Measurements from ENCODE around the gene OXCT1. TPM values are rescaled to one million over a fixed set of nuclear protein-coding genes. Genes with fewer than 3 reads are reported as not detected.
"Not testable (repeated sequence)": the region's sequence is repeated elsewhere in the genome, so short reads cannot be mapped to it uniquely, and the experiment has no call there.

OXCT1 gene
- total and polyA plus RNA-seq, 2 of the 13 experiments (the other 11 are each of a cell fraction or from before 2014, with no cell fraction given): 0.92 to 4.7 TPM

DNA sequence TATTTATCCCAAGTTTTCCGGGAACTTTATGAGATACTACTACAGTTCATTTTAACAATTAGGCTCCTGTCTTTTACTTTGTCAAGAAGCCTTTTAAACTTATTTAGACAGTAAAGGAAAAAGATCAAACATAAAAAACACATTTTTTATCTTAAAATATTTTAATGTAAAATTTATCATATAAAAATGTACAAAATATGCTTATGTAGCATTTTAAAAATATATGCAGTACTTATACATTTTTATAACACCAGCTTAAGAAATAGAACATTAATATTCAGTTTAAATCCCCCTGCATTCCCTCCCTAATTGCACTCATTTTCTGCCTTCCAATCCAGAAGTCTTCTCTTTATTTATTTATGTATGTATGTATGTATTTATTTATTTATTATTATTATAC, 24.5 kb downstream of the OXCT1 start:
- POLR2A ChIA-PET; H3K9me3 ChIP-seq (ENCODE audit: low read length); H3K79me2 ChIP-seq (ENCODE audit: insufficient read depth, low read length); H3K4me2 ChIP-seq (ENCODE audit: low read depth, low read length); FAIRE-seq; H3K27ac ChIP-seq (ENCODE audit: extremely low read length, insufficient read depth, low read length); H3K4me3 ChIP-seq (replicated peaks in 1 of 3; ENCODE audit: insufficient read depth in 1 of 3, low read depth in 2 of 3, low read length in 3 of 3); H3K27me3 ChIP-seq (ENCODE audit: control insufficient read depth in 1 of 2, insufficient read depth in 2 of 2, low read length in 2 of 2); DNase-seq (ENCODE audit: low spot score); H3K36me3 ChIP-seq (replicated peaks in 1 of 2; ENCODE audit: control insufficient read depth in 1 of 2, insufficient read depth in 2 of 2, low read length in 2 of 2); H4K20me1 ChIP-seq (ENCODE audit: insufficient read depth, low read length); ATAC-seq; BruUV-seq (replicated peaks); CTCF ChIA-PET (ENCODE audit: low intra/inter-chr PET ratio, low total read pairs); intact Hi-C loops (cut with micrococcal nuclease; ENCODE audit: unreplicated experiment); H3K9ac ChIP-seq (ENCODE audit: insufficient read depth, low read depth, low read length); H2AFZ ChIP-seq (ENCODE audit: low read length); H3K4me1 ChIP-seq (ENCODE audit: insufficient read depth, low read length): not testable (repeated sequence)
- in situ Hi-C loops (cut with HindIII; ENCODE audit: extremely low pct_ligation_motif_present, low pct_unique_long_range_greater_than_20kb): loop anchor here (25.0 kb wide), 2 partner anchors 133 to 583 kb away; no protein-coding TSS in a partner anchor
- TF ChIP-seq MAFK (conservative IDR thresholded peaks at IDR 0.05 in 1 of 2, IDR thresholded peaks at IDR 0.05 in 1 of 2; ENCODE audit: low read length in 2 of 2): peak in 1 of 2 experiments; percentile 59; a peak in 2 of 4 replicates
- WGBS (ENCODE audit: low lambda C conversion rate): 52% methylated on average over 1 of the region's 1 CpG

DNA sequence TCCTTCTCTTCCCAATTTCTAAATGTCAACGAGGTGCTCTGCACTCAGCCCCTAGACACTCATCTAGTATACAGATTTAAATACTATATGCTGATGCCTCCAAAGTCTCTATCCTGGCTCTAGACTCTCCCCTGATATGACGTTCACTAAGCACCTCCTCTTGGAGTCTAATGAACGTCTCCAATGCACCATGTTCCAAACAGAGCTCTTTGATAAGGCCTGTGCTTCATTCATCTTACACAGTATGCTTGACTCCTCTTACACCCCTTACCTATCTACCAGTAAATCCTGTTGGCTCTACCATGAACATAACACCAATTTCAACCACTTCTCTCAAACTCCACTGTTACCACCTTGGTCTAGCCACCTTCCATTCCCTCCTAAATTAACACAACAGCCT, 25.7 kb downstream of the OXCT1 start:
- ChIA-PET POLR2A (no interaction called here), CTCF (ENCODE audit: low intra/inter-chr PET ratio, low total read pairs) (interaction anchor here (0.9 to 2.6 kb wide), 2 partner anchors 574 to 940 kb away, joined by 3 to 14 read pairs; no protein-coding TSS in a partner anchor)
- BruUV-seq (replicated peaks): no TSS peak
- FAIRE-seq: no peak
- no peak for TF ChIP-seq ZNF331 (CRISPR knock-in tag; IDR thresholded peaks at IDR 0.05)
- no peak for TF ChIP-seq JUND (CRISPR knock-in tag; IDR thresholded peaks at IDR 0.05)
- Histone ChIP-seq H3K4me1 (ENCODE audit: insufficient read depth, low read length) (no peaks in the 10 kb centered on the region), H3K79me2 (ENCODE audit: insufficient read depth, low read length) (no peaks in the 10 kb centered on the region), H4K20me1 (ENCODE audit: insufficient read depth, low read length) (no peaks in the 10 kb centered on the region), H2AFZ (ENCODE audit: low read length) (no peak overlapping the region), H3K4me3 (replicated peaks in 1 of 3; ENCODE audit: insufficient read depth in 1 of 3, low read depth in 2 of 3, low read length in 3 of 3) (no peak overlapping the region), H3K9me3 (ENCODE audit: low read length) (no peaks in the 10 kb centered on the region), H3K4me2 (ENCODE audit: low read depth, low read length) (no peak overlapping the region), H3K27me3 (ENCODE audit: control insufficient read depth in 1 of 2, insufficient read depth in 2 of 2, low read length in 2 of 2) (no peaks in the 10 kb centered on the region), H3K36me3 (replicated peaks in 1 of 2; ENCODE audit: control insufficient read depth in 1 of 2, insufficient read depth in 2 of 2, low read length in 2 of 2) (no peaks in the 10 kb centered on the region), H3K27ac (ENCODE audit: extremely low read length, insufficient read depth, low read length) (no peak overlapping the region), H3K9ac (ENCODE audit: insufficient read depth, low read depth, low read length) (no peak overlapping the region)
- 22% methylated on average over 3 of the region's 3 CpGs for WGBS (ENCODE audit: low lambda C conversion rate)
- no peak for DNase-seq (ENCODE audit: low spot score)
- in situ Hi-C loops (cut with HindIII; ENCODE audit: extremely low pct_ligation_motif_present, low pct_unique_long_range_greater_than_20kb): loop anchor here (25.0 kb wide), 2 partner anchors 132 to 582 kb away; no protein-coding TSS in a partner anchor
- no peak for ATAC-seq
- intact Hi-C loops (cut with micrococcal nuclease; ENCODE audit: unreplicated experiment): no loop called here
